Liver (tissue), 9 donors: ENCODE results near the gene TMEM272. TPM values are rescaled to one million over a fixed set of nuclear protein-coding genes. Genes with fewer than 3 reads are reported as not detected.

Source experiments
- DNase-seq: peaks from one replicate; pipeline ENCODE4 v3.0.0-alpha.2; 2017; ENCODE audit warnings: low spot score
- H3K27ac ChIP-seq, 2 donors: one replicate each; pipeline ENCODE4 v1.7.0; 2013; ENCODE audit warnings: inconsistent platforms in 2 of 2, low read length in 2 of 2, control low read depth in 1 of 2, low read depth in 1 of 2, mild to moderate bottlenecking in 1 of 2
- H3K27me3 ChIP-seq, 4 donors: one replicate each; pipeline versions ENCODE4 v1.6.1 to v1.7.0; 2013; ENCODE audit warnings: low read length in 3 of 4, inconsistent platforms in 1 of 4, mild to moderate bottlenecking in 1 of 4, moderate library complexity in 1 of 4; ENCODE audit not compliant: control insufficient read depth in 4 of 4, insufficient read depth in 4 of 4
- H3K36me3 ChIP-seq, 4 donors: one replicate each; pipeline versions ENCODE4 v1.6.1 to v1.7.0; 2013; ENCODE audit warnings: low read length in 3 of 4, mild to moderate bottlenecking in 3 of 4, low read depth in 1 of 4, moderate library complexity in 1 of 4; ENCODE audit not compliant: control insufficient read depth in 4 of 4, insufficient read depth in 3 of 4
- H3K4me1 ChIP-seq, 4 donors: one replicate each; pipeline versions ENCODE4 v1.6.1 to v1.7.0; 2013; ENCODE audit warnings: low read length in 3 of 4, mild to moderate bottlenecking in 3 of 4, moderate library complexity in 1 of 4; ENCODE audit not compliant: control insufficient read depth in 4 of 4, insufficient read depth in 4 of 4
- H3K4me3 ChIP-seq, 3 donors: one replicate each; pipeline versions ENCODE4 v1.6.1 to v1.7.0; 2013; ENCODE audit warnings: low read length in 3 of 3, control low read depth in 1 of 3, low read depth in 1 of 3, mild to moderate bottlenecking in 1 of 3
- H3K9ac ChIP-seq, 2 donors: one replicate each; pipeline ENCODE4 v1.7.0; 2013; ENCODE audit warnings: low read length in 2 of 2, mild to moderate bottlenecking in 2 of 2, moderate library complexity in 2 of 2, control low read depth in 1 of 2, low read depth in 1 of 2
- H3K9me3 ChIP-seq, 4 donors: one replicate each; pipeline versions ENCODE4 v1.6.1 to v1.7.0; 2013; ENCODE audit warnings: low read length in 3 of 4; ENCODE audit not compliant: control insufficient read depth in 4 of 4
- ATF3 ChIP-seq: IDR thresholded peaks from 2 replicates; pipeline ENCODE4 v1.6.1; 2016; ENCODE audit warnings: antibody characterized with exemption
- CTCF ChIP-seq: fragments of 150-350 bp; IDR thresholded peaks from 2 replicates; pipeline ENCODE4 v1.5.1; 2017; ENCODE audit warnings: improper control_type of control experiment, low read depth, low read length; ENCODE audit not compliant: missing input control
- EGR1 ChIP-seq, 2 donors: IDR thresholded peaks; 2 replicates each; pipeline ENCODE4 v1.6.1; 2016 to 2018; ENCODE audit warnings: antibody characterized with exemption in 2 of 2, low read depth in 2 of 2
- FOXA1 ChIP-seq: IDR thresholded peaks from 2 replicates; pipeline ENCODE4 v1.6.1; 2016; ENCODE audit warnings: antibody characterized with exemption
- FOXA2 ChIP-seq: IDR thresholded peaks from 2 replicates; pipeline ENCODE4 v1.6.1; 2016; ENCODE audit warnings: antibody characterized with exemption
- GABPA ChIP-seq, 2 donors: IDR thresholded peaks in 1 of 2; conservative IDR thresholded peaks in 1 of 2; 2 replicates each; pipeline ENCODE4 v1.6.1; 2016; ENCODE audit warnings: antibody characterized with exemption in 2 of 2, mild to moderate bottlenecking in 1 of 2, moderate library complexity in 1 of 2
- HNF4A ChIP-seq, 2 donors: conservative IDR thresholded peaks; 2 replicates each; pipeline ENCODE4 v1.6.1; 2016; ENCODE audit warnings: antibody characterized with exemption in 2 of 2, mild to moderate bottlenecking in 2 of 2
- HNF4G ChIP-seq: IDR thresholded peaks from 2 replicates; pipeline ENCODE4 v1.6.1; 2016; ENCODE audit warnings: antibody characterized with exemption
- JUND ChIP-seq, 2 donors: IDR thresholded peaks; 2 replicates each; pipeline ENCODE4 v1.6.1; 2016; ENCODE audit warnings: antibody characterized with exemption in 2 of 2
- MAX ChIP-seq: IDR thresholded peaks from 2 replicates; pipeline ENCODE4 v1.6.1; 2016; ENCODE audit warnings: antibody characterized with exemption
- NR2F2 ChIP-seq: IDR thresholded peaks from 2 replicates; pipeline ENCODE4 v1.6.1; 2016; ENCODE audit warnings: antibody characterized with exemption
- RAD21 ChIP-seq, 2 donors: IDR thresholded peaks; 2 replicates each; pipeline ENCODE4 v1.6.1; 2016; ENCODE audit warnings: antibody characterized with exemption in 2 of 2, mild to moderate bottlenecking in 2 of 2
- REST ChIP-seq: IDR thresholded peaks from 2 replicates; pipeline ENCODE4 v1.6.1; 2016; ENCODE audit warnings: antibody characterized with exemption, mild to moderate bottlenecking
- RXRA ChIP-seq, 2 donors: IDR thresholded peaks; 2 replicates each; pipeline ENCODE4 v1.6.1; 2017 to 2018; ENCODE audit warnings: antibody characterized with exemption in 2 of 2, mild to moderate bottlenecking in 1 of 2
- SP1 ChIP-seq: IDR thresholded peaks from 2 replicates; pipeline ENCODE4 v1.6.1; 2018; ENCODE audit warnings: antibody characterized with exemption, mild to moderate bottlenecking
- TAF1 ChIP-seq: conservative IDR thresholded peaks from 2 replicates; pipeline ENCODE4 v1.6.1; 2016; ENCODE audit warnings: antibody characterized with exemption, mild to moderate bottlenecking
- YY1 ChIP-seq: IDR thresholded peaks from 2 replicates; pipeline ENCODE4 v1.6.1; 2016; ENCODE audit warnings: antibody characterized with exemption, mild to moderate bottlenecking
- WGBS: extraction: QIAGEN DNeasy Blood & Tissue Kit; methylation state at CpG from one replicate; pipeline ENCODE4 v1.1.7; 2013; 5-methylcytosine and 5-hydroxymethylcytosine counted together
- polyA plus RNA-seq, 2 donors: library from polyadenylated mRNA; stranded (reverse) in 1 of 2; unstranded in 1 of 2; fragments of 200-250 nt in 1 of 2; fragments of >200 nt in 1 of 2; fragmentation: Nextera tagmentation in 1 of 2; extraction: Ambion mirVana in 1 of 2; gene quantifications; one replicate each; pipeline versions ENCODE4 v1.2.1 to v1.2.3, GENCODE V29; 2013 to 2015
- total RNA-seq, 2 donors: library from RNA; depleted of rRNA; stranded (reverse); fragments of >200 nt; gene quantifications; one replicate each; pipeline ENCODE4 v1.2.3, GENCODE V29; 2014
- donor health status: healthy.
- donor health status: healthy.
- donor health status: healthy.
- donor health status: healthy.
- donor health status: healthy.

Gene TMEM272
- total and polyA plus RNA-seq, 4 donors: 0.02 to 0.42 (median 0.10) TPM

GRCh38 chr13:51805313-51805712, 39.7 kb downstream of the TMEM272 start (continued):
- TF ChIP-seq REST: no peak

- Histone ChIP-seq H3K36me3 (no peaks in the 10 kb centered on the region), H3K27ac (peak overlapping the region; percentile 99 to 100), H3K9ac (peak overlapping the region; percentile 33 to 96), H3K9me3 (no peaks in the 10 kb centered on the region), H3K4me3 (peak overlapping the region; percentile 59 to 89 (median 70)), H3K27me3 (no peaks in the 10 kb centered on the region), H3K4me1 (peaks cover 4 to 38% (median 22%) of the 10 kb centered on the region in 4 donors)
- WGBS: 26% methylated on average over 31 of the region's 31 CpGs
- TF ChIP-seq YY1 (peak; percentile 57), HNF4G (no peak), RAD21 (IDR thresholded peaks at IDR 0.05) (peak in 1 of 2 donors; percentile 23)
- DNase-seq: no peak
These were observed 40.4 kb downstream of the TMEM272 start for GRCh38 chr13:51804295-51805172.

GRCh38 chr13:51803422-51804294, 41.3 kb downstream of the TMEM272 start, which contains the start of gene DHRS12:
DHRS12 (minus strand) TSS chr13:51804163; CDS start chr13:51799659, 4,504 bp downstream.
- Histone ChIP-seq H3K36me3 (no peaks in the 10 kb centered on the region), H3K9me3 (no peaks in the 10 kb centered on the region), H3K9ac (peak within 1 kb of the TSS; percentile 78 to 96), H3K27me3 (no peaks in the 10 kb centered on the region), H3K4me3 (peak within 1 kb of the TSS; percentile 59 to 89 (median 70)), H3K4me1 (peaks cover 4 to 38% (median 22%) of the 10 kb centered on the region in 4 donors), H3K27ac (peak within 1 kb of the TSS; percentile 99 to 100)
- DNase-seq: peak; percentile 88
- WGBS: under 1% methylated on average over 91 of the region's 91 CpGs
- no peak for TF ChIP-seq CTCF
- peak in 1 of 2 donors; percentile 72 for TF ChIP-seq GABPA (IDR thresholded peaks at IDR 0.05 in 1 of 2, conservative IDR thresholded peaks at IDR 0.05 in 1 of 2)
- peak; percentile 18 for TF ChIP-seq HNF4G
- peak in 1 of 2 donors; percentile 43 for TF ChIP-seq JUND (IDR thresholded peaks at IDR 0.05)
- TF ChIP-seq HNF4A (conservative IDR thresholded peaks at IDR 0.05): peak; percentile 70 to 73
- TF ChIP-seq NR2F2: no peak
- TF ChIP-seq RXRA (IDR thresholded peaks at IDR 0.05): peak; percentile 43 to 51
- peak; percentile 19 for TF ChIP-seq YY1
- peak; percentile 13 to 22 for TF ChIP-seq RAD21 (IDR thresholded peaks at IDR 0.05)
- no peak for TF ChIP-seq FOXA1
- no peak for TF ChIP-seq EGR1 (IDR thresholded peaks at IDR 0.05; ENCODE audit: low read depth in 2 of 2)
- peak; percentile 77 for TF ChIP-seq SP1
- TF ChIP-seq FOXA2: no peak
- TF ChIP-seq MAX: peak; percentile 57
- TF ChIP-seq TAF1: no peak
- TF ChIP-seq REST: peak; percentile 50
- no peak for TF ChIP-seq ATF3
